Measurements from ENCODE around the gene CCDC13.

DNA sequence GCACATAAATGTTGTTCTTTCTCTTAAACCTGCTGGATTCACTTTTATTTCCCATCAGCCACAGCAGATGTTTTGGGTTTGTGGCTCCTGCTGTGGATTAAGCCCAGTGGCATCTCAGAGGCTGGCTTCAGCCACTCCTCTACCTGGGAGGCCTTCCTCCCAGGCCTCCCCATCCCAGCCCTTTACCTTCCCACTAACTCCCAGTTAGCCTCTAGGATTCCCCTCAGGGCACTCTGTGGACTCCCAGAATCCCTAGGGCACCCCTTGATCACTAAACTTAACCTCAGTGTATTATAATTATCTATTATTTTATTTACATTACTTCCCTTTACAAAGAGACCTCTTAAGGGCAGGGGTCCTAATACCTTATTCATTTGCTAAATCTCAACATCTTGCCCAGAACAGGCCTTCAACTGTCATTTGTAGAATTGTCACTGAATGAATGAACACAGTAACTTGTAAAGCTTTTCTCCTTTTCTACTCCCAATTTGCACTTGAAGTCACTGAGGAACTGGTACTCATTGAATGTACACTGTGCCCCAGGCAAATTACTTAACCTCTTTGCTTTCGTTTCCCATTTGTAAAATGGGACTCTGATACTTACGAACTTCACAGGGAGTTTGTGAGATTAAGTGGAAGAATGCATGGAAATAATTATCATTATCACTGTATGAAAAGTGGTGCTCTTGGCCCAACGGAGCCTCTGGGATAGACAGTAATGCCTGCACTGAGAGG lies 8.3 kb downstream of the CCDC13 start:
- TF ChIP-seq POLR2A (IDR thresholded peaks at IDR 0.05; ENCODE audit: low read length): no peak
- no peak for TF ChIP-seq GATA1 (IDR thresholded peaks at IDR 0.05; ENCODE audit: low read depth, low read length)

All from erythroblast (primary cell).